ENCODE measurements around the gene FAM20C.

FAM20C gene

GRCh38 chr7:247636-248035, 55.3 kb downstream of the FAM20C start:
- no peak for DNase-seq

- no peak for DNase-seq
Observed at GRCh38 chr7:248732-249435, 56.5 kb downstream of the FAM20C start.

- no peak for DNase-seq
Observed at GRCh38 chr7:249989-250388, 57.6 kb downstream of the FAM20C start.

GRCh38 chr7:250523-250922, 58.2 kb downstream of the FAM20C start:
- DNase-seq = no peak

- no peak for DNase-seq
Observed at GRCh38 chr7:251005-251404, 58.6 kb downstream of the FAM20C start.

GRCh38 chr7:251446-252175, 59.2 kb downstream of the FAM20C start:
- no peak for DNase-seq

- no peak for DNase-seq
Observed at GRCh38 chr7:252216-252965, 60.0 kb downstream of the FAM20C start.

GRCh38 chr7:252981-253380, 60.6 kb downstream of the FAM20C start:
- DNase-seq = no peak

- DNase-seq = no peak
Observed at GRCh38 chr7:253581-254336, 61.4 kb downstream of the FAM20C start.

- no peak for DNase-seq
Observed at GRCh38 chr7:254337-255037, 62.1 kb downstream of the FAM20C start.

GRCh38 chr7:255038-255435, 62.7 kb downstream of the FAM20C start:
- no peak for DNase-seq

GRCh38 chr7:255721-256361, 63.5 kb downstream of the FAM20C start:
- no peak for DNase-seq

GRCh38 chr7:256461-256940, 64.1 kb downstream of the FAM20C start:
- no peak for DNase-seq

GRCh38 chr7:256981-257646, 64.7 kb downstream of the FAM20C start:
- no peak for DNase-seq

- DNase-seq = no peak
Observed at GRCh38 chr7:257647-257992, 65.2 kb downstream of the FAM20C start.

- DNase-seq = no peak
Observed at GRCh38 chr7:258476-259190, 66.3 kb downstream of the FAM20C start.

GRCh38 chr7:259191-259505, 66.8 kb downstream of the FAM20C start:
- no peak for DNase-seq

- DNase-seq = no peak
Observed at GRCh38 chr7:259751-260405, 67.5 kb downstream of the FAM20C start.

- no peak for DNase-seq
Observed at GRCh38 chr7:260441-261281, 68.3 kb downstream of the FAM20C start.
